Embryonic facial prominence (tissue), 1 donor: ENCODE results near the gene ARHGAP21.
"Not testable (repeated sequence)": the region's sequence is repeated elsewhere in the genome, so short reads cannot be mapped to it uniquely, and the experiment has no call there.

Experiments
- DNase-seq: peaks from one replicate; pipeline ENCODE4 v3.0.0-alpha.2; 2016; ENCODE audit errors: extremely low spot score

ARHGAP21 gene

DNA sequence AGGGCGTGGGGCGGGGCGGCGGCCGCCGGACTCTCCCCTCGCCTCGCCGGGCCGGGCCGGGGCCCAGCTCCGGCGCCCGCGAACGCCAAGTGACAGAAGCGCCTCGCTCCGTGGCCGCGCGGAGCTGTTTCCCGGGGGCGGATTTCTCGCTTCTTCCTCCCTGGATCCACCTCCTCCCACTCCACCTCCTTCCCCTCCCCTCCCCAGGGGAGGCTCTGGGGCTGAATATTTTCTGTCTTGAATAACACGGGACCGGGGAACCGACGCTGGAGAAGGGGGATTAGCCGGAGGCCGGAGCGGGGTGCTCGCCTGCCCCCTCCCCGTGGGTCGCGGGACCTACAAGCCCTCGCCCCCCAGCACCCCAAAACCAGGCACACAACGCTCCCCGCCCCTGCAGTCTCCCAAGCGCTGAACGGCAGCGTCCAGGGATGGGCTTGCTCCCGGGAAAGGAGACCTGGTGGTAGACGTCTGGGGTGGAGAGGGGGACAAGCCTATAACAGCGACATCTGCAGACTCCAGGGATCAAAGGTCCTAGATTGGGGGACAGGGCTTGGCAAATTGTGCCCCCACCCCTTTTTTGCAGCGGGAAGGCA, at the start of gene ARHGAP21:
ARHGAP21 (minus strand) TSS at position 100 of the 593 bp plus-strand sequence. CDS start 1,988 bp downstream, outside the sequence.
- peak; percentile 35 for DNase-seq

DNA sequence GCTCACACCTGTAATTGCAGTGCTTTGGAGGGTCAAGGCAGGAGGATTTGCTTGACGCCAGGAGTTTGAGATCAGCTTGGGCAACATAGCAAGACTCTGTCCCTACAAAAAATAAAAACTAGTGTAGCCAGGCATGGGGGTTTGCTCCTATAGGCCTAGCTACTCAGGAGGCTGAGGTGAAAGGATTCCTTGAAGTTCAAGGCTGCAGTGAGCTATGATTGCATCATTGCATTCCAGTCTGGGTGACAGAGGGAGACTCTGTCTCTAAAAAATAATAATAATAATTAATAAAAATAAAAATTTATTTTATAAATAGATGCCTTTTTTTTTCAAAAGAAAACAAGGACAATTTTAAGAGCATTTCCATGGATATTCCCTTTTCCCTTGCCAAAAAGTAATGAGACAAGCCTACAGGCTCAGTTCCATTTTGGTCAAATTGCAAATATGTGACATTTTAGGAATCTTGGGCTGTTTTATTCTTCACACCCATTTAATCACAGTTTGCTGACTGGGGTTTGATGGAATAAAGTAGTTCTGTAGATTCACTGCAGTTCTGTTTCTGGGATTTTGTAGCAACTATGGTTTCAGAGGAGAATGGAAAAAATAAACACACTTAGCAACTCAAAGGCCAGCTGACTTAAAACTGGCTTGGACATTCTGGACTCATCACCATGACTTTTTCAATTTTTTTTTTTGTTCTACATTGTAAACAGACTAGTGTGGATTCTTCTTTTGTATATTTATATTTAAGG, 48.4 kb upstream of the ARHGAP21 start:
- no peak for DNase-seq

DNA sequence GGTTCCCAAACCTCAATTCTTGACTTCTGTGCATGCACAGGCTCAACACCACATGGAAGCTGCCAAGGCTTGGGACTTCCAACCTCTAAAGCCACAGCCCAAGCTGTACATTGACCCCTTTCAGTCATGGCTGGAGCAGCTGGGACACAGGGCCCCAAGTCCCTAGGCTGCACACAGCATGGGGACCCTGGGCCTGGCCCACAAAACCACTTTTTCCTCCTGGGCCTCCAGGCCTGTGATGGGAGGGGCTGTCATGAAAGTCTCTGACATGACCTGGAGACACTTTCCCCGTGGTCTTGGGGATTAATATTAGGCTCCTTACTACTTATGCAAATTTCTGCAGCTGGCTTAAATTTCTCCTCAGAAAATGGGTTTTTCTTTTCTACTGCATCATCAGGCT, 41.3 kb upstream of the ARHGAP21 start:
- DNase-seq: not testable (repeated sequence)

DNA sequence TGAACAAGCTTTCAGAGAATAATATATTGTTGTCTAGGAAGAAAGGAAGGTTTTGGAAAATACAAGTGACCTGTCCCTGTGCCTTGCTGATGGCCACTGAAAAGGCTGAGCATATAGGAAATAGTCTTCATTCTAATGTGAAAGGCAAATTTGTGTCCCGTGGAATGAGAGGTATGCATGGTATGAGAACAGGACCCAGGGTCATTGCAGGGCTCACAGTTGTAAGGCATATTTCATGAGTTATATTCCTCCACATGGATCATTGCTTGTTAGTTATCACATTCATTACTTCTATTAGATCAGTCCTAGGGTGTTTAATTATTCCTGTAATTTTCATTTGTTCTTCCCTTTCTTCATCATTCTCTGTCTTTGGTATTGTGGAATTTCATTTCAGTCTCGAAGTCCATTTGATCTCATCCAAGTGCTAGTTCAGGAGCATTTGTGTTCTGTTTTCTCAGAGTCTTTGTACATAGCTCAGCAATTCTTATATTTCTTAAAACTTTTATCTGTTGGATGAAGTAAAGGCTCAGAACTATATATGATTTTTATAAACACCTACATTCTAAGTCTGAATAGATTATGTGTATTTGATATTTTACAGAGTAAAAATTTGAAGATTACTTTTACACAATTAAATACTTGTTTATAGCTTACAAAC, 39.4 kb upstream of the ARHGAP21 start:
- DNase-seq: no peak

DNA sequence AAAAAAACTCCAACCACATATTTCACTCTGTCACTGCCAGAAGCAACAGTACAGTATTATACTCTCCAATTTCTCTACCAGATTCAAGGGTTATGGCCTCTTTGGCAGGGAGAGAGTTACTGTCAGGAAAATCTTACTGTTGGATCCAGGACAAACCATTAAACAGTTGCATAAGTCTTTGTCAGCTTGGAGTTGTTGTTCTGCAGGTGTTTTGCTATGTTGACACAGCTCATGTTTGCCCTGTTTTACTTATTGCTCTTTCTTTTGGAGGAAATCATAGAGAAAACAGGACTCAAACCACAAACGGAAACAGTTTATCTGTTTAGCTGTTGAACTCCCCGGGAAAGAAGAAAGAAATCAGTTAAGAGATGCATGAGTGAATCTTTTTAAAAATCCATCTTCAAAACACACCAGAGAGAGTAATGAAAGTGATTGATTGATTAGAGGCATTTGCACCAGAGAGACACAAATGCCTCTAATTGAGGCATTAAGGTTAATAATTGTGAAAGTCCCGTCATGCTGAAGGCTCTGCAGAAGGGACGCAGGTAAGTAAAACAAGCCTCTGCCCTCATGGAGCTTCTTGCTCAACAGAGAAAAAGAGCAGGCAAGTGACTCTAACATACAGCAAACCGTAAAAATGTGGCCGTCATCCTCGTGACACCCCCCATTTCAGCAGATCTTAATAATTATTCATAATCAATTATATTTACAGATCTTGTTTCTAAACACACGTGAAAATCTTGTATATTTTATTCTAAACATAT, 38.7 kb upstream of the ARHGAP21 start:
- no peak for DNase-seq

DNA sequence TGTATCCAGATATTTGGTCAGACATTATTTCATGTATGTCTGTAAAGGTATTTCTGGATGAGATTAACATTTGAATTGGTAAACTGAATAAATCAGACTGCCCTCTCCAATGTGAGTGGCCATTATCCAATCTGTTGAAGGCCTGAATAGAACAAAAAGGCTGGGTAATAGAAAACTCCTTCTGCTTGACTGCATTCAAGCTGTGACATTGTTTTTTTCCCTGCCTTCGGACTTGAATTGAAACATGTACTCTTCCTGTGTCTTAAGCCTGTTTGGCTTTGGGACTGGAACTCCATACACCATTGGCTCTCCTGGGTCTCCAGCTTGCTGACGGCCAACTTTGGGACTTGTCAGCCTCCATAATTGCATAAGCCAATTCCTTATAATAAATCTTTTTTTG, 36.0 kb upstream of the ARHGAP21 start:
- no peak for DNase-seq

DNA sequence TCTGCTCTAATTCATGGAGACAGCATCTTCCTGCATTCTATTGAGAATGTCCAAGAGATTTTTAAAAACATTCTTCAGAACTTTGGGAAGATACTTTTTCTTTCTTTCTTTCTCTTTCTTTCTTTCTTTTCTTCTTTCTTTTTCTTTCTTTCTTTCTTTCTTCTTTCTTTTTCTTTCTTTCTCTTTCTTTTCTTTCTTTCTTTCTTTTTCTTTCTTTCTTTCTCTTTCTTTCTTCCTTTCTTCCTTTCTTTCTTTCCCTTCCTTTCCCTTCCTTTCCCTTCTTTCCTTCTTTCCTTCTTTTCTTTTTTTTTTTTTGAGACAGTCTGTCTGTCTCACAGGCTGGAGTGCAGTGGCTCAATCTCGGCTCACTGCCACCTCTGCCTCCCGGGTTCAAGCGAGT, 34.6 kb upstream of the ARHGAP21 start:
- DNase-seq: not testable (repeated sequence)

DNA sequence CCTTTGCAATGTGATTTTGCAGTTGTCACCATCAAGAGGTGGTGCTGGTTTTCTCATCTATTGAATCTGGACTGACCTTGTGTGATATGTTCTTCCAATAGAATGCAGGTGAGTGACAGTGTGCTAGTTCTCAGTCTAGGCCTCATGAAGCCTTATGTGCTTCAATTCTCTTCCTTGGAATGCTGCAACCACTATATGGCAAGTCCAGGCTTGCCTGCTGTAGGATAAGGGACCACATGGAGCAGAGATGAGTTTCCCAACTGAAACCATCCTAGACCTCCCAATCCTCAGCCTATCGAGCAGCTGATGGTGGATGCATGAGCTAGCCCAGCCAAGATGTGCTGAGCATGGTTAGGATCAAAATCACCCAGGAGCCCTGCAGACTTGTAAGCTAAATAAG, 32.6 kb upstream of the ARHGAP21 start:
- no peak for DNase-seq

DNA sequence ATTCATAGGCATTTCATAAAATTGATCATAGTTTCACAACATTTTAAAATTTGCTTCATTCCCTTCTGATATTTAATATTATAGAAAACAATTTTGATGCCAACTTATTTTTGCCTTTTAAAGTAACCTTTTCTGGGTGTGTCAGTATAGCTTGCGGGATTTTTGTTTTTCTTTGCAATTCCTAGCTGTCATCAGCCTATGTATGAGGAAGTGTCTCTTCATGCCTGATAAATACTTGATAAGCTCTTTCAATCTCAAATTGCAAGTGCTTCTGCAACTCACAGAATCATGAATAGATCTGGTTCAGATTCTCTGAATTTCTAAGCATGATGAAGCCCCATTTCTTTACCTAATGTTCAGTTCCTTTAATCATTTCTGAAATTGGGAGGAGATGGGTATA, 28.0 kb upstream of the ARHGAP21 start:
- DNase-seq: no peak

DNA sequence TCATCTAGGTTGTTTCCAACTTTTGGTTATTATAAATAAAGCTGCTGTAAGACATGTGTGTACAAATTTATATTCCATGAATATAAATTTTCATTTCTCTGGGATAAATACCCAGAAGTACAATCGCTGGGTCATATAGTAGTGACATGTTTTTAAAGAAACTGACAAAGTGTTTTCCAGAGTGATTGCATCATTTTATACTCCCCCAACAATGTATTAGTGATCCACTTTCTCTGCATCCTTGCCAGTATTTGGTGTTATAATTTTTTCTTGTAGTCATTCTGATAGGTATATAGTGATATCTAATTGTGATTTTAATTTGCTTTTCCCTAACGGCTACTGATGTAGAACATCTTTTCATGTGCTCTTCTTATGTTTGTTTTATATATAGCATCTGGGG, 27.0 kb upstream of the ARHGAP21 start:
- no peak for DNase-seq

DNA sequence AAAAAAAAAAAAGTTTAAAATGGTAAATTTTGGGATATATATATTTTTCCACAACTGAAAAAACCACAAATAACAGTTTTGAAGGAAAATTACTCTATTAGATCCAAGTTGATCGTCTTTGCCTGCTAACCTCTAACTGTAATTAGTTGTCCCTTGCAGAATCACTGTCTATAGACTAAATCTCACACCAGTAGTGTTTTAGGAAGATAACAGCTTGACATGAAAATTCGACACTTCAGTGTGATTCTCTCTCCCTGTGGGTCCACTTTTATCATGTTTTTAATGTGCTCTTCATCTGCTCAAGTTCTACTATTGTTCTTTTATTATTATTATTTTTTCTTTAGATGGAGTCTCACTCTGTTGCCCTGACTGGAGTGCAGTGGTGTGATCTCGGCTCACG, 24.5 kb upstream of the ARHGAP21 start:
- no peak for DNase-seq

DNA sequence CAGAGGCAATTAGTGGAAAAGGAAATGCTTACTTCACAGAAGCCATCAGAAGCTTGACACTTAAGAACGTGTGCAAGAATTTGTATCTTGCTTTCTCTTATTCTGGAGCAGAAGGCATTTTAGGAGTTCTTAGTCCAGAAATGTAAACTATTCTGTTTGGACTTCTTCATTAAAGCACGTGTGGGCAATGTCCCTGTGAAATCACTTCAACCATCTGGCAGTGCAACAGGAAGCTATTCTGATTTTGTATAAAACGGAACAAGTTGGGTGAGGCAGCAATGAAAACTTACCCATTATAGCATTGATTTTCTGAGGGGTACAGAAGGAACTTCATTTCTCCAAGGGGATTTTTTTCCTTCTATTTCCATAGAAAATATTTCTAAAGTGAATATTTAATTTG, 21.3 kb upstream of the ARHGAP21 start:
- DNase-seq: no peak

DNA sequence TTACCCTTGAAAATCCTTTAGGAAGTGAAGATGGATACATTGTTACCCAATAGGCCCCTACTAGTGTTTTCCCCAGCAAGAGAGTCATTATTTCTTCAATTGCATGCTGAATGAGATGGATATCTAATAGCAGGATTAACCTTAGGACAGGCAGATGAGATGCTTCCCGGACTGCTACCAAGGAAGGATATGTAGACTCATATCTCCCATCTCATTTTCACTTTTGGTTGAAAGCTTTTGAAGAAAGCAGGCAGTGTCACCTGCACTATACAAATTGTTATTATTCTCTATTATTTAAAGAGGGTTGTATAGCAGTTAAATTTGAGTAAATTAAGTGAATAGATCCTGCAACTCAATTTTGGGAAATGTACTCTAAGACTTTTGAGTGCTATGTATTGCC, 17.0 kb upstream of the ARHGAP21 start:
- DNase-seq: no peak

DNA sequence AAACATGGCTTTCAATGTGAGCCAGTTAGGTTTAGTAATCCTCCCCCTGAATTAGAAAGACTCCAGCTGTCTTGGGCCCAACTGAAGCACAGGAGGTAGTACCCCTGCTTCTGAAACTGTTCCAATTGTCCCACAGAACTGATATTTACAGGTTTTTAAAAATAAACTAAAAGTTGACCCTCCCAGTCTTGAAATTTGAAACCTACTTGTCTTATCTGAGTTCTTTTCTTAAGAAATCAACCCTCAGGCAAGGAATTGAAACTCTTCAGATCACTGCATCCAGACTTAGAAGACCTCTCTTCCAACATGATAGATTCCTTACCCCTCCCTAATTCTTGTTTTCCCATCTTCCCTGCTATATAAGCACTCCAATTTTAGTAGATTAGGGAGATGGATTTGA, 13.3 kb upstream of the ARHGAP21 start:
- DNase-seq: no peak

DNA sequence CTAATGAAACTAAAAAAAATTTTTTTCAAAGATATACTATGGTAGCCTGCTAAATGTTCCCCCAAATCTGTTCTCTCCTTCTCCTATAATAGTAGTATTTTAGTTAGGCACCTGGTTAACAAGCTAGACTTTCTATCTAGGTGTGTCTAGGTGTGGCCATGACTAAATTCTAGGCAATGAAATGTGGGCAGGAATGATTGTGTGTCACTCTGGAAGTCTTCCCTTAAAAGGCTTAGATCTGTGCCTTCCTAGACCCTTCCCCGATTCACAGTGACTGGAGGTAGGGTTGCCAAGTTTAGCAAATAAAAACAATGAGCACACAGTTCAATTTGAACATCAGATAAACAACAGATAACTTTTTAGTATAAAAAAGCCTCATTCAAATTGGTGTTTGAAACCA, 8.3 kb upstream of the ARHGAP21 start:
- DNase-seq: no peak

DNA sequence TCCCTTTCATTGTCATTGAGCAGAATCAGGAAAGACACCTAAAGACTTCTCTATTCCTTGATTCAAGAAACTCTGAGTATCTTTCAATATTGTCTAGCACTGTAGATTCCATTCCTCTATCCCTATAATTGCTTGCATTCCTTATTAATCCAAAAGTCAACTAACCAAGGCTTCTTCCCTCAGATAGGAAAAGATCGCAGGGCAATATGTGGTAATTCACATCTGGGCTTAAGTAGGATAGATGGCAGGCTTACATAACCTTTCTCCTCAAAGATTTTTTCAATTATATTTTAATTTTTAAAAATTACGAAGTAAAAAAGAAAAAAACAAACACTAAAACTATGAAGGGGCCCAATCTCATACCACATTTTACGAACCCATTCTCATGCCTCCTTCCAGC, 7.1 kb upstream of the ARHGAP21 start:
- DNase-seq: no peak

DNA sequence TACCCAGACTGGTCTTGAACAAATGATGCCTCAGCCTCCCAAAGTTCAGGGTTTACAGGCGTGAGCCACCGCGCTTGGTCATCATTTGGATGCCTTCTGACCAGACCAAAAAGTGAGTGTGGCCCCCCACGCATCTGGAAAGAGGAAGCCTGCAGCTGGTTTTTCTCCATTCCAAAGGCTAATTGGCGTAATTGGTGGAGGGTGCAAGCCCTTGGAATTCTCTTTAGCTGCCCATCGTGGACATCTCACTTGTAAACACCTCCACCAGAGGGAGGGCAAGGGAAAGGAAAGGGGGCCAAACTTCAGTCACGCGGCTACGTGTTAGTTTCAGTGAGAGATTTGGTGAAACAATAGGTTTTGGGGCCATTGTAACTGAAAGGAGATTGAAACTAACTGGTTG, 4.1 kb upstream of the ARHGAP21 start:
- no peak for DNase-seq

DNA sequence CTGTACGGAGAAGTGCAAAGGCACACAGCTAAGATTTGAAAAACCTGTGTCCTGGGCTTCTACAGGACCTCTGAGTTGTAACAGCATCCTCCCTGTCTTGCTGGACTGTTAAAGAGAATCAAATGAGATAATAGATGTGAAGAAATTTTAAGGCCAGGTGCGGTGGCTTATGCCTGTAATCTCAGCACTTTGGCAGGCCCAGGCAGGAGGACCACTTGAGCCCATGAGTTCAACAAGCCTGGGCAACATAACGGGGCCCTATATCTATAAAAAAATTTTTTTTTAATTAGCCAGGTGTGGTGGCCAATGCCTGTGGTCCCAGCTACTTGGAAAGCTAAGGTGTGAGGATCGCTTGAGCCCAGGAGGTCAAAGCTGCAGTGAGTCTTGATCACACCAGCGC, 2.9 kb upstream of the ARHGAP21 start:
- DNase-seq: no peak

DNA sequence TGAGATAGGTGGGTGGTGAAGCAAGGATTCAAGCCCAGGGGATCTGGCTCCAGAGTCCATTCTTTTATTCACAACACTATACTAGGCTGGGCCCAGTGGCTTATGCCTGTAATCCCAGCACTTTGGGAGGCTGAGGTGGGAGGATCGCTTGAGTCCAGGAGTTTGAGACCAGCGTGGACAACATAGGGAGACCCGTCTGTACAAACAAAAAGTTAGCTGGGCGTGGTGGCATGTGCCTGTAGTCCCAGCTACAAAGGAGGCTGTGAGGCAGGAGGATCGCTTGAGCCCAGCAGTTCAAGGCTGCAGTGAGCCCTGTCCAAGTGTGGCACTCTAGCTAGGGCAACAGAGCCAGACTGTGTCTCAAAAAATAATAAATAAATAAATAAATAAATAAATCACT, 2.3 kb upstream of the ARHGAP21 start:
- not testable (repeated sequence) for DNase-seq

DNA sequence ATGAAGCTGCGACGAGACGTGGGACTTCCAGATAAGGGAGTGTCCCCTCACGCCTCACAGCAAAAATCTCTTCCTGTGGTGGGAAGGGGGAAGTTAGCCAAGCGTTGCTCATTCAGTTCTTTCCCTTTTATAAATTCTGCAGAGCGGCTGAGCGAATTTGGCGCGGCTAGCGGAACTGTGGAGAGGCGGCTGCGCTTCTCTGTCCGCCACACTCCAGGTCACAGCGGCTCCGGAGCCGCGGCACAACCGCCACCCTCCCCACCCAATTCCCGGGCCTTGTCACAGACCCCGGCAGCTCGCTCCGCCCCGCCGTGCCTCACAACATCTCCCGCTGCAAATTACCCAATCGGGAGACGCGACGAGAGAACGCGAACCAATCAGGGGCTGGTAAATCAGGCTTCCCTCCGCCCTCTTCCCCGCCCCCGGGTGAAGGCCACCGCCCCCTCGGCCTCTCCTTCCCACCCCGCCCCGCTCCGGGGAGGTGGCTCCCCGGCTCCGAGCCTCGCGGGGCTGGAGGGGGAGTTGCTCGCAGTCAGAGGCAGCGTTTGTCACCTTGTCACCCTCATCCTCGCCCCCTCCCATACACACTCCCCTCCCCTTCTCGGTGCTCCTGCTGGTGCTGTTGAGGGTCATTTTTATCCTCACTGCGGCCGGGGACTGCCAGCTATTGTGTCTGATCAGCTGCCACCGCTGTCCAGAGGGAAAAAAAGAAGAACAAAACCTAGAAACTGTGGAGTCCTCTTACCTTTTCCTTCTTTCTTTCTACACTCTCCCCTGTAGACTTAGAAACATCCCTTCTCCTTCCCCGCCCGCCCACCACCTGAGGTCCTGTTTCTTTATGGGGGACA, 918 bp upstream of the ARHGAP21 start:
- DNase-seq: peak; percentile 90

DNA sequence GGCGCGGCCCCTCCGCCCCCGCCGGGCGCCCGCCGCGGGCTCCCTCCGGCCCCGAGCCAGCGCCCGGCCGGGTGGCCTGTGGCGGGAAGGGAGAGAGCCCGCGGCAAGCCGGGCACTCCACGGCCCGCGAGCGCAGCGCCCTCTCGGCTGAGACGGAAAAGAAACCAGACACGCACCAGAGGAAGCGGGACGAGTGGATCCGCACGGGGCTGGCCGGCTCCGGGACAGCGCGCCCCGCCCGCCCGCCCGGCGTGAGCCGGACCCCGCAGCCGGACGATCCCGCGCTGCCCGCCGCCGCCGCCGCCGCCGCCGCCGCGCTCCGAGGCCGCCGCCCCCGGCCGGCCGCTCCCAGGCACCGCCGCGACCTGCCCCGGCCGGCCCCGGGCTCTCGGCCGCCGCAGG, 300 bp downstream of the ARHGAP21 start:
- no peak for DNase-seq
